Coronary artery (tissue), 2 donors: ENCODE results near the gene CHP2.

ENCODE experiments used
- DNase-seq: peaks from one replicate; pipeline ENCODE4 v3.0.0-alpha.2; 2017; ENCODE audit warnings: low spot score
- H3K27ac ChIP-seq, 2 donors: fragments of 200-600 bp; sonication (generic); one replicate each; pipeline ENCODE4 v1.5.1; 2016 to 2019
- H3K4me3 ChIP-seq: fragments of 200-600 bp; sonication (generic); 2 replicates; pipeline ENCODE4 v1.5.1; 2016; ENCODE audit warnings: mild to moderate bottlenecking, moderate library complexity
- CTCF ChIP-seq: fragments of 200-600 bp; sonication (generic); IDR thresholded peaks from one replicate; pipeline ENCODE4 v1.5.1; 2019; ENCODE audit warnings: antibody characterized with exemption

CHP2 gene

GRCh38 chr16:23786964-23787561 lies 32.2 kb downstream of the CHP2 start:
- no peak overlapping the region for H3K27ac ChIP-seq
- no peak for TF ChIP-seq CTCF
- no peak overlapping the region for H3K4me3 ChIP-seq
- no peak for DNase-seq

GRCh38 chr16:23788685-23789084 lies 33.9 kb downstream of the CHP2 start:
- Histone ChIP-seq H3K27ac (no peak overlapping the region), H3K4me3 (no peak overlapping the region)
- DNase-seq: no peak
- TF ChIP-seq CTCF: no peak

GRCh38 chr16:23795378-23795777 lies 40.6 kb downstream of the CHP2 start:
- Histone ChIP-seq H3K27ac (no peak overlapping the region), H3K4me3 (no peak overlapping the region)
- TF ChIP-seq CTCF: no peak
- DNase-seq: no peak

GRCh38 chr16:23796941-23797340 lies 42.1 kb downstream of the CHP2 start:
- no peak for TF ChIP-seq CTCF
- Histone ChIP-seq H3K4me3 (no peak overlapping the region), H3K27ac (no peak overlapping the region)
- DNase-seq: no peak

GRCh38 chr16:23801378-23801777 lies 46.6 kb downstream of the CHP2 start:
- no peak for DNase-seq
- Histone ChIP-seq H3K27ac (no peak overlapping the region), H3K4me3 (no peak overlapping the region)
- TF ChIP-seq CTCF: peak; percentile 31

GRCh38 chr16:23802776-23803175 lies 48.0 kb downstream of the CHP2 start:
- Histone ChIP-seq H3K4me3 (no peak overlapping the region), H3K27ac (no peak overlapping the region)
- no peak for DNase-seq
- no peak for TF ChIP-seq CTCF

- no peak for TF ChIP-seq CTCF
- no peak for DNase-seq
- Histone ChIP-seq H3K4me3 (no peak overlapping the region), H3K27ac (no peak overlapping the region)
Measured at GRCh38 chr16:23803591-23804123, 48.8 kb downstream of the CHP2 start.
